Breast epithelium (tissue), 3 donors: ENCODE measurements around the gene ITGAE.

Source experiments
- CTCF ChIP-seq, 3 donors: fragments of 450-650 bp; IDR thresholded peaks; one replicate each; pipeline ENCODE4 v1.5.1; 2016 to 2017; ENCODE audit warnings: antibody characterized with exemption in 3 of 3, mild to moderate bottlenecking in 3 of 3, moderate library complexity in 3 of 3
- POLR2A ChIP-seq: fragments of 450-650 bp; IDR thresholded peaks from one replicate; pipeline ENCODE4 v1.6.1; 2016; ENCODE audit warnings: antibody characterized with exemption, mild to moderate bottlenecking, moderate library complexity
- POLR2AphosphoS5 ChIP-seq, 3 donors: sonication (generic); formaldehyde crosslinking; IDR thresholded peaks; one replicate each; pipeline ENCODE4 v1.6.1; 2017; ENCODE audit warnings: antibody characterized with exemption in 3 of 3

GRCh38 chr17:3678821-3679530 lies 122.0 kb downstream of the ITGAE start:
- no peak for TF ChIP-seq CTCF (IDR thresholded peaks at IDR 0.05)
- TF ChIP-seq POLR2AphosphoS5 (IDR thresholded peaks at IDR 0.05): no peak
- TF ChIP-seq POLR2A: no peak
